Measurements from ENCODE around the gene NOL11. TPM values are rescaled to one million over a fixed set of nuclear protein-coding genes. Genes with fewer than 3 reads are reported as not detected.

The NOL11 gene
- total RNA-seq, 2 experiments from 2014 or later = 64.9 to 65.5 TPM

DNA sequence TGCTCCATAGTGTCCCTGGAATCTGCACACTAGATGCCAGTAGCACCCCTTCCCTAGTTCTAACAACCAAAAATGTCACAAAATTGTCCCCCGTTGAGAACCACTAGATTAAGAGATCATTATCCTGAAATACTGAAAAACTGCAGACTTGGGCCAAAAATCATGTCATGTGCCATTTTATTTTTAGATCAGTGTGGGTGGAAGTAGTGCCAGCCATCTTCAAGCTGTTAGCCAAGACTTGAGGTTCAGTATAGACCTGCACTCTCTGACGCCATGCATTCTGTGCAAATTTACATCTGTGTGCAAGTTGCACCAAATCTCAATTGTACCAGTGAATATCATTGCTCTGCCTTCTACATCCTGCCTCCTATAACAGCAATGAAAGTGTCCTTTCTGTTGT is 31.5 kb upstream of the NOL11 start:
- Histone ChIP-seq H3K4me2 (ENCODE audit: low read length) (no peak overlapping the region), H2AFZ (ENCODE audit: low read length) (no peak overlapping the region), H3K9me3 (ENCODE audit: low read length) (no peaks in the 10 kb centered on the region), H3K36me3 (ENCODE audit: insufficient read depth, low read length) (no peaks in the 10 kb centered on the region), H3K79me2 (ENCODE audit: insufficient read depth, low read depth, low read length) (no peaks in the 10 kb centered on the region), H3K4me3 (ENCODE audit: low read depth, low read length, poor library complexity, severe bottlenecking) (no peak overlapping the region), H4K20me1 (ENCODE audit: insufficient read depth, low read length) (0 out of 2 replicates have a peak, but pooled peaks cover 3% of the 10 kb centered on the region), H3K4me1 (ENCODE audit: insufficient read depth, low read length, poor library complexity, severe bottlenecking) (peaks cover under 1% of the 10 kb centered on the region), H3K27ac (ENCODE audit: low read depth, low read length, poor library complexity, severe bottlenecking) (no peak overlapping the region), H3K9me2 (ENCODE audit: insufficient read depth, low read length) (no peaks in the 10 kb centered on the region)
- TF ChIP-seq EZH2phosphoT487 (IDR thresholded peaks at IDR 0.05; ENCODE audit: borderline replicate concordance, low read depth, low read length) (no peak), CTCF (conservative IDR thresholded peaks at IDR 0.05; ENCODE audit: low read length) (no peak)
- DNase-seq (ENCODE audit: low spot score) = no peak
- intact Hi-C loops (cut with micrococcal nuclease; ENCODE audit: unreplicated experiment) = loop anchor here (5.0 kb wide), 1 partner anchor 209 kb away; no protein-coding TSS in a partner anchor
- no TSS peak for BruUV-seq (replicated peaks)
- CTCF ChIA-PET (ENCODE audit: unreplicated experiment) = no interaction called here
- POLR2A ChIA-PET = no interaction called here

DNA sequence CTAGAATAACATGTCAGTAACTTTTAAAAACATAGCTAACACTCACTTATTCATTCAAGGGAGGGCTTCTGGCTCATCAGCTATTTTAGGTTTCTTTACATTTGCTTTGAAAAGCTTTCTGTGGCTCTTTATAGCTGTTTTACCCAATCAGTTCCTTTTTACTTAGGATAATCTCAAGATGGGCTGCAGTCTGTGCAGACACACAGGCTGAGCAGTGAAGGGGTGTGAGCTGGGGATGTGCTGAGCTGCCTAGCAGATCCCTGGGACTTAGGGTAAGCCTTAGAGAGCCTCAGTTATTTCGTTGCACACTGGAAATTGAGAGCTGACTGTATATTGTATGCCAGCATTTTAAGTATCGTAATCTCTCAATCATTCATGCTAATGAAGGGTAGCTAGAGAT is 30.2 kb upstream of the NOL11 start:
- DNase-seq (ENCODE audit: low spot score) = no peak
- Histone ChIP-seq H3K9me2 (ENCODE audit: insufficient read depth, low read length) (no peaks in the 10 kb centered on the region), H3K4me2 (ENCODE audit: low read length) (no peak overlapping the region), H3K4me1 (ENCODE audit: insufficient read depth, low read length, poor library complexity, severe bottlenecking) (no peaks in the 10 kb centered on the region), H2AFZ (ENCODE audit: low read length) (no peak overlapping the region), H3K79me2 (ENCODE audit: insufficient read depth, low read depth, low read length) (no peaks in the 10 kb centered on the region), H4K20me1 (ENCODE audit: insufficient read depth, low read length) (0 out of 2 replicates have a peak, but pooled peaks cover 3% of the 10 kb centered on the region), H3K4me3 (ENCODE audit: low read depth, low read length, poor library complexity, severe bottlenecking) (no peak overlapping the region), H3K9me3 (ENCODE audit: low read length) (no peaks in the 10 kb centered on the region), H3K36me3 (ENCODE audit: insufficient read depth, low read length) (no peaks in the 10 kb centered on the region), H3K27ac (ENCODE audit: low read depth, low read length, poor library complexity, severe bottlenecking) (no peak overlapping the region)
- ChIA-PET CTCF (ENCODE audit: unreplicated experiment) (no interaction called here), POLR2A (interaction anchor here (0.5 to 2.0 kb wide), 6 partner anchors 11 to 397 kb away, joined by 3 to 7 read pairs (median 4); no protein-coding TSS in a partner anchor)
- intact Hi-C loops (cut with micrococcal nuclease; ENCODE audit: unreplicated experiment) = loop anchor here (5.0 kb wide), 1 partner anchor 210 kb away; no protein-coding TSS in a partner anchor
- BruUV-seq (replicated peaks) = no TSS peak
- TF ChIP-seq EZH2phosphoT487 (IDR thresholded peaks at IDR 0.05; ENCODE audit: borderline replicate concordance, low read depth, low read length) (no peak), CTCF (conservative IDR thresholded peaks at IDR 0.05; ENCODE audit: low read length) (no peak)

GRCh38 chr17:67689534-67690177 is 28.1 kb upstream of the NOL11 start:
- H3K9me3 ChIP-seq (ENCODE audit: low read length) = no peaks in the 10 kb centered on the region
- ChIA-PET POLR2A (interaction anchor here (0.5 to 1.7 kb wide), 4 partner anchors 11 to 1437 kb away, joined by 3 to 5 read pairs (median 4); no protein-coding TSS in a partner anchor), CTCF (ENCODE audit: unreplicated experiment) (no interaction called here)
- peak; percentile 80 for DNase-seq (ENCODE audit: low spot score)
- no peaks in the 10 kb centered on the region for H3K79me2 ChIP-seq (ENCODE audit: insufficient read depth, low read depth, low read length)
- TF ChIP-seq CTCF (conservative IDR thresholded peaks at IDR 0.05; ENCODE audit: low read length) = peak; percentile 96
- TF ChIP-seq EZH2phosphoT487 (IDR thresholded peaks at IDR 0.05; ENCODE audit: borderline replicate concordance, low read depth, low read length) = no peak
- H3K27ac ChIP-seq (ENCODE audit: low read depth, low read length, poor library complexity, severe bottlenecking) = no peak overlapping the region
- H3K4me1 ChIP-seq (ENCODE audit: insufficient read depth, low read length, poor library complexity, severe bottlenecking) = no peaks in the 10 kb centered on the region
- no peak overlapping the region for H3K4me2 ChIP-seq (ENCODE audit: low read length)
- no TSS peak for BruUV-seq (replicated peaks)
- intact Hi-C loops (cut with micrococcal nuclease; ENCODE audit: unreplicated experiment) = loop anchor here (1.0 to 5.0 kb wide), 2 partner anchors 212 to 315 kb away; no protein-coding TSS in a partner anchor
- 0 out of 2 replicates have a peak, but pooled peaks cover 3% of the 10 kb centered on the region for H4K20me1 ChIP-seq (ENCODE audit: insufficient read depth, low read length)
- no peaks in the 10 kb centered on the region for H3K9me2 ChIP-seq (ENCODE audit: insufficient read depth, low read length)
- H2AFZ ChIP-seq (ENCODE audit: low read length) = no peak overlapping the region
- no peak overlapping the region for H3K4me3 ChIP-seq (ENCODE audit: low read depth, low read length, poor library complexity, severe bottlenecking)
- H3K36me3 ChIP-seq (ENCODE audit: insufficient read depth, low read length) = no peaks in the 10 kb centered on the region
